ENCODE results near the gene OR6X1.

GRCh38 chr11:123736769-123737168, 17.5 kb downstream of the OR6X1 start:
- TF ChIP-seq YY1 (IDR thresholded peaks at IDR 0.05; ENCODE audit: insufficient read depth, insufficient read length) (no peak), ZNF274 (IDR thresholded peaks at IDR 0.05; ENCODE audit: low read depth, low read length) (no peak), SUZ12 (IDR thresholded peaks at IDR 0.05; ENCODE audit: extremely low read depth, insufficient read depth, insufficient read length) (no peak)
